Psoas muscle (tissue), 8 donors: ENCODE measurements around the gene PNPLA4. TPM values are rescaled to one million over a fixed set of nuclear protein-coding genes. Genes with fewer than 3 reads are reported as not detected.

Experiments used
- ATAC-seq, 4 donors: fragments of 200-7000 bp; cut with Tn5 transposase; one replicate each; pipeline ENCODE4 v1.9.1; 2020; ENCODE audit warnings: moderate library complexity in 3 of 4, mild to moderate bottlenecking in 2 of 4
- DNase-seq, 2 donors: peaks; one replicate each; pipeline ENCODE4 v3.0.0-alpha.2; 2020
- H3K27ac ChIP-seq: fragments of 200-600 bp; one replicate; pipeline ENCODE4 v1.8.0; 2022
- H3K27me3 ChIP-seq, 3 donors: fragments of 200-600 bp in 1 of 3; one replicate each; pipeline versions ENCODE4 v1.6.1 to v1.8.0; 2013 to 2022; ENCODE audit warnings: low read length in 2 of 3, mild to moderate bottlenecking in 2 of 3, moderate library complexity in 1 of 3; ENCODE audit not compliant: insufficient read depth in 3 of 3
- H3K36me3 ChIP-seq, 2 donors: fragments of 200-600 bp in 1 of 2; one replicate each; pipeline versions ENCODE4 v1.6.1 to v1.8.0; 2013 to 2022; ENCODE audit warnings: low read depth in 1 of 2, mild to moderate bottlenecking in 1 of 2, moderate library complexity in 1 of 2; ENCODE audit not compliant: insufficient read depth in 1 of 2
- H3K4me1 ChIP-seq: fragments of 200-600 bp; one replicate; pipeline ENCODE4 v1.8.0; 2022
- H3K4me3 ChIP-seq: fragments of 200-600 bp; one replicate; pipeline ENCODE4 v1.8.0; 2022; ENCODE audit warnings: mild to moderate bottlenecking
- H3K9me3 ChIP-seq: fragments of 200-600 bp; one replicate; pipeline ENCODE4 v1.8.0; 2022
- WGBS, 3 donors: extraction: QIAGEN DNeasy Blood & Tissue Kit; methylation state at CpG; one replicate each; pipeline versions ENCODE4 v1.1.6 to v1.1.7; 2013; 5-methylcytosine and 5-hydroxymethylcytosine counted together
- intact Hi-C, 2 donors: fragments of 100-400 bp; cut with DNase I; formaldehyde crosslinking; loops; one replicate each; pipeline versions ENCODE4 v1.11.0 to v1.14.2; 2022
- polyA plus RNA-seq, 3 donors: library from polyadenylated mRNA; stranded (reverse); fragments of 200-250 nt; gene quantifications; one replicate each; pipeline ENCODE4 v1.2.3, GENCODE V29; 2013
- total RNA-seq, 4 donors: library from RNA; stranded (reverse); fragmentation: NEBNext Ultra II Directional in 2 of 4; extraction: Animal tissue kit (Norgen Biotek cat#: 25700) in 2 of 4; gene quantifications; one replicate each; pipeline versions ENCODE4 v1.2.1 to v1.2.4, GENCODE V29; 2021 to 2023
- TF ChIP-seq, protein P1 (sequence below): fragments of 200-600 bp; IDR thresholded peaks from one replicate; pipeline ENCODE4 v1.8.0; 2022; ENCODE audit warnings: antibody characterized with exemption
- donor health status: healthy with polysubstance abuse.
- donor health status: DM: no; HTN: no; CAD: no; lungs with moderate emphysema.
- donor health status: Bipolar disorder and iron deficiency.
- donor health status: healthy.
- donor health status: DM: yes; HTN: yes; CAD: no.
- donor health status: DM: no; HTN: no; CAD: no.
- donor health status: DM: no; HTN: no; CAD: no.
- donor health status: DM: yes; HTN: yes; CAD: no.

The PNPLA4 gene
- total and polyA plus RNA-seq, 7 donors = 13.8 to 31.8 (median 23.5) TPM

DNA sequence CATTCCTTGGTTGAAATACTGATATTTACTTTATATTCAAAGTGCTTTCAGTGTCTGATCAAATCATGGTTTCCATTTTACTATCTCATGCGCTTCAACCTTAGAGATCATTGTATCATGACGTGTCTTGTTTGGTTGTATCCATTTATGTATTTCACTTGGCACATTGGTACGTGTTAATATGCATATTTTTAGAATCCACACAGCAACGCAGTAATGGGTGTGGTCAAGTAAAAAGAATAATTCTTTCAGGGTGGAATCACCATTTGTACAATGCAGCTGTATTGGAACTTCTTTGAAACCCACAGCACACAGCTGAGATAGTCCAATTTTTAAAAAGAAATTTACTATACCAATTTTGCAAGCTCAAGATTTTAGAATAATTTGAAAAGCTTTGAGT lies 55.2 kb downstream of the PNPLA4 start:
- 39 to 57% (median 53%) methylated on average over 4 of the region's 4 CpGs for WGBS, 3 donors

DNA sequence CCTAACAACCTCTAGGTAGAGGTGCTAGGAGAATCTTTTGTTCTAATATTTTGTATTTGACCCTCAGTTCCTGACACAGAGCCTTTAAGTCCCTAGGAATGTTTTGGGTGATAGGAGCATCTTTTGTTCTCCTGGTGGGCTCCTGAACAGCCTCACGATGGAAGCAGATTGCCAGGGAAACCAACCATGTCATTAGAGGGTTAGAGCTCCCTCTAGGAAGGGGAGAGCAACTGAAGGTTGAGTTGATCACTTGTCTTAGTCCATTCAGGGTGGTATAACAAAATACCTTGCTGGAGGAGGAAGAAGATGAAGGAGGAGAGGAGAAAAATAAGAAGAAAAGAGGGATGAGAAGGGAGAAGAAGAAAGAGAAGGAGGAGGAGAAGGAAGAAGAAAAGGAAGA lies 75.0 kb downstream of the PNPLA4 start:
- no peaks in the 10 kb centered on the region for H3K36me3 ChIP-seq
- no peak for DNase-seq
- WGBS, 3 donors = 4 to 24% (median 14%) methylated on average over 1 of the region's 1 CpG
- H3K4me1 ChIP-seq = no peaks in the 10 kb centered on the region
- H3K4me3 ChIP-seq = no peak overlapping the region
- intact Hi-C loops = no loop called here
- no peaks in the 10 kb centered on the region for H3K27me3 ChIP-seq
- H3K27ac ChIP-seq = no peak overlapping the region
- TF ChIP-seq, protein P1, sequence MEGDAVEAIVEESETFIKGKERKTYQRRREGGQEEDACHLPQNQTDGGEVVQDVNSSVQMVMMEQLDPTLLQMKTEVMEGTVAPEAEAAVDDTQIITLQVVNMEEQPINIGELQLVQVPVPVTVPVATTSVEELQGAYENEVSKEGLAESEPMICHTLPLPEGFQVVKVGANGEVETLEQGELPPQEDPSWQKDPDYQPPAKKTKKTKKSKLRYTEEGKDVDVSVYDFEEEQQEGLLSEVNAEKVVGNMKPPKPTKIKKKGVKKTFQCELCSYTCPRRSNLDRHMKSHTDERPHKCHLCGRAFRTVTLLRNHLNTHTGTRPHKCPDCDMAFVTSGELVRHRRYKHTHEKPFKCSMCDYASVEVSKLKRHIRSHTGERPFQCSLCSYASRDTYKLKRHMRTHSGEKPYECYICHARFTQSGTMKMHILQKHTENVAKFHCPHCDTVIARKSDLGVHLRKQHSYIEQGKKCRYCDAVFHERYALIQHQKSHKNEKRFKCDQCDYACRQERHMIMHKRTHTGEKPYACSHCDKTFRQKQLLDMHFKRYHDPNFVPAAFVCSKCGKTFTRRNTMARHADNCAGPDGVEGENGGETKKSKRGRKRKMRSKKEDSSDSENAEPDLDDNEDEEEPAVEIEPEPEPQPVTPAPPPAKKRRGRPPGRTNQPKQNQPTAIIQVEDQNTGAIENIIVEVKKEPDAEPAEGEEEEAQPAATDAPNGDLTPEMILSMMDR = no peak
- no peaks in the 10 kb centered on the region for H3K9me3 ChIP-seq
- ATAC-seq = no peak

More for the DNA sequence above, 55.2 kb downstream of the PNPLA4 start:
- intact Hi-C loops = no loop called here
- no peak overlapping the region for H3K27ac ChIP-seq
- no peak overlapping the region for H3K4me3 ChIP-seq
- peaks cover 0 to 6% (median 0%) of the 10 kb centered on the region in 3 donors for H3K27me3 ChIP-seq
- ATAC-seq (no peak), DNase-seq (no peak)
- TF ChIP-seq, protein P1 = no peak
- no peaks in the 10 kb centered on the region for H3K9me3 ChIP-seq
- no peaks in the 10 kb centered on the region for H3K36me3 ChIP-seq
- H3K4me1 ChIP-seq = no peaks in the 10 kb centered on the region

Other genes starting within 250 kb of the PNPLA4 start
- not detected for gene VCX, start 84.2 kb downstream of the PNPLA4 start, total RNA-seq
- not detected for gene VCX, start 84.2 kb downstream of the PNPLA4 start, polyA plus RNA-seq
- gene VCX2, start 243.9 kb upstream of the PNPLA4 start, total RNA-seq = not detected
- not detected for gene VCX2, start 243.9 kb upstream of the PNPLA4 start, polyA plus RNA-seq